HCT116 (cell line): ENCODE data around the gene KSR1. TPM values are rescaled to one million over a fixed set of nuclear protein-coding genes. Genes with fewer than 3 reads are reported as not detected.

Experiments used
- ATAC-seq: fragments of 200-7000 bp; cut with Tn5 transposase; 2 replicates; pipeline ENCODE4 v1.9.1; 2020; ENCODE audit warnings: mild to moderate bottlenecking, moderate library complexity
- BruUV-seq: library from RNA; stranded (reverse); fragments of 400-500 nt; replicated peaks from 2 replicates; lab custom pipeline; 2021; lab: Mats Ljungman, UMichigan
- CTCF ChIA-PET: fragments of 300-600 bp; sonication (Branson Sonifier 250); formaldehyde crosslinking; loops from one replicate; lab custom pipeline; 2021; ENCODE audit warnings: antibody characterized with exemption; lab: Charles Lee
- POLR2A ChIA-PET: fragments of 300-600, 350-600 bp; sonication (Branson Sonifier 250); formaldehyde crosslinking; loops from one replicate; lab custom pipeline; 2021; ENCODE audit warnings: antibody characterized with exemption; lab: Charles Lee
- RAD21 ChIA-PET, 2 experiments: fragments of 300-600 bp; sonication (Branson Sonifier 250); formaldehyde crosslinking; loops; one replicate each; lab custom pipeline; 2023; ENCODE audit warnings: low total read pairs in 2 of 2; ENCODE audit not compliant: uncharacterized antibody in 2 of 2, unreplicated experiment in 2 of 2, low non-redundant PET in 1 of 2; lab: Charles Lee
- DNase-seq: peaks from one replicate; pipeline ENCODE4 v3.0.0-alpha.2; 2010; ENCODE audit warnings: low read depth, low spot score
- H2AFZ ChIP-seq: fragments of 200-600 bp; shearing (Covaris generic), sonication (generic); 2 replicates; pipeline ENCODE4 v1.6.1; 2017; ENCODE audit warnings: low read depth, mixed run types, mixed read lengths, antibody characterized with exemption, low read length; ENCODE audit not compliant: poor library complexity, severe bottlenecking
- H3K27ac ChIP-seq: 2 replicates; pipeline ENCODE4 v1.5.1; 2012; ENCODE audit warnings: low read depth, low read length
- H3K27me3 ChIP-seq: fragments of 200-600 bp; sonication (generic); 2 replicates; pipeline ENCODE4 v1.6.1; 2016; ENCODE audit warnings: mixed run types, low read length, mixed read lengths; ENCODE audit not compliant: insufficient read depth
- H3K36me3 ChIP-seq, 2 experiments: fragments of 200-500 bp in 1 of 2; fragments of 200-600 bp in 1 of 2; sonication (Bioruptor generic) in 1 of 2; sonication (generic) in 1 of 2; 2 replicates each; pipeline versions ENCODE4 v1.5.1 to v1.6.1; 2014 to 2016; ENCODE audit warnings: low read length in 2 of 2, inconsistent platforms in 1 of 2, mixed read lengths in 1 of 2, mixed run types in 1 of 2; ENCODE audit not compliant: insufficient read depth in 2 of 2, control insufficient read depth in 1 of 2
- H3K4me1 ChIP-seq, 2 experiments: fragments of 200-600 bp in 1 of 2; sonication (generic) in 1 of 2; 2 replicates each; pipeline versions ENCODE4 v1.5.1 to v1.6.1; 2012 to 2017; ENCODE audit warnings: low read length in 2 of 2, inconsistent platforms in 1 of 2, mild to moderate bottlenecking in 1 of 2, mixed read lengths in 1 of 2, mixed run types in 1 of 2, moderate library complexity in 1 of 2; ENCODE audit not compliant: insufficient read depth in 2 of 2, control insufficient read depth in 1 of 2
- H3K4me2 ChIP-seq: fragments of 200-600 bp; sonication (generic); 2 replicates; pipeline ENCODE4 v1.6.1; 2017; ENCODE audit warnings: mixed run types, low read length, mixed read lengths
- H3K4me3 ChIP-seq, 2 experiments: fragments of 200-600 bp in 1 of 2; sonication (generic) in 1 of 2; replicated peaks in 1 of 2; 2 replicates each; pipeline ENCODE4 v1.5.1; 2011 to 2016; ENCODE audit warnings: low read length in 2 of 2, control low read depth in 1 of 2, low read depth in 1 of 2, mild to moderate bottlenecking in 1 of 2, mixed read lengths in 1 of 2, mixed run types in 1 of 2
- H3K79me2 ChIP-seq: fragments of 200-600 bp; sonication (generic); 2 replicates; pipeline ENCODE4 v1.6.1; 2017; ENCODE audit warnings: mild to moderate bottlenecking, mixed run types, low read length, moderate library complexity, mixed read lengths; ENCODE audit not compliant: insufficient read depth
- H3K9ac ChIP-seq: fragments of 200-600 bp; sonication (generic); 2 replicates; pipeline ENCODE4 v1.6.1; 2016; ENCODE audit warnings: low read length, mixed read lengths
- H3K9me2 ChIP-seq: fragments of 200-600 bp; sonication (generic), shearing (Covaris generic); 2 replicates; pipeline ENCODE4 v1.6.1; 2017; ENCODE audit warnings: mixed run types, mild to moderate bottlenecking, moderate library complexity; ENCODE audit not compliant: insufficient read depth
- H3K9me3 ChIP-seq, 2 experiments: fragments of 200-500 bp in 1 of 2; fragments of 200-600 bp in 1 of 2; sonication (Bioruptor generic) in 1 of 2; sonication (generic) in 1 of 2; 2 replicates each; pipeline ENCODE4 v1.6.1; 2014 to 2017; ENCODE audit warnings: low read length in 2 of 2, mixed read lengths in 2 of 2, inconsistent platforms in 1 of 2, low read depth in 1 of 2, mild to moderate bottlenecking in 1 of 2, mixed run types in 1 of 2, moderate library complexity in 1 of 2; ENCODE audit not compliant: control insufficient read depth in 1 of 2, insufficient read depth in 1 of 2
- H4K20me1 ChIP-seq: fragments of 200-600 bp; sonication (generic), shearing (Covaris generic); 2 replicates; pipeline ENCODE4 v1.6.1; 2017; ENCODE audit warnings: mixed run types, mild to moderate bottlenecking, moderate library complexity; ENCODE audit not compliant: insufficient read depth
- EZH2 ChIP-seq: fragments of 200-600 bp; sonication (generic); IDR thresholded peaks from 2 replicates; pipeline ENCODE4 v1.6.1; 2017; ENCODE audit warnings: antibody characterized with exemption, mixed run types
- POLR2AphosphoS5 ChIP-seq: IDR thresholded peaks from 2 replicates; pipeline ENCODE4 v1.6.1; 2011; ENCODE audit warnings: mild to moderate bottlenecking, low read depth, low read length, moderate library complexity
- TCF7L2 ChIP-seq: IDR thresholded peaks from 2 replicates; pipeline ENCODE4 v1.7.0; 2011; ENCODE audit warnings: borderline replicate concordance, inconsistent platforms; ENCODE audit not compliant: insufficient read depth, insufficient read length; ENCODE audit errors: extremely low read depth
- YY1 ChIP-seq: IDR thresholded peaks from 2 replicates; pipeline ENCODE4 v1.6.1; 2011; ENCODE audit warnings: low read length, low read depth, moderate library complexity, mild to moderate bottlenecking; ENCODE audit not compliant: insufficient replicate concordance; ENCODE audit errors: extremely low read depth
- ZFX ChIP-seq: fragments of 450-650 bp; IDR thresholded peaks from 2 replicates; pipeline ENCODE4 v1.6.1; 2017
- ZNF274 ChIP-seq: fragments of 200-500 bp; sonication (Bioruptor generic); IDR thresholded peaks from 2 replicates; pipeline ENCODE4 v1.6.1; 2014; ENCODE audit warnings: mild to moderate bottlenecking, low read depth, low read length, inconsistent platforms
- intact Hi-C: fragments of 100-400 bp; cut with micrococcal nuclease; formaldehyde crosslinking; loops from 2 replicates; pipeline ENCODE4 v1.10.0; 2022
- total RNA-seq: library from RNA; stranded (reverse); gene quantifications from one replicate; pipeline ENCODE4 v1.2.1, GENCODE V29; 2021; ENCODE audit not compliant: unreplicated experiment
- TF ChIP-seq, protein P1 (sequence below): IDR thresholded peaks from 2 replicates; pipeline ENCODE4 v1.6.1; 2012; ENCODE audit warnings: low read depth

Gene KSR1
- total RNA-seq, 1 experiment from 2014 or later = 16.5 TPM

DNA sequence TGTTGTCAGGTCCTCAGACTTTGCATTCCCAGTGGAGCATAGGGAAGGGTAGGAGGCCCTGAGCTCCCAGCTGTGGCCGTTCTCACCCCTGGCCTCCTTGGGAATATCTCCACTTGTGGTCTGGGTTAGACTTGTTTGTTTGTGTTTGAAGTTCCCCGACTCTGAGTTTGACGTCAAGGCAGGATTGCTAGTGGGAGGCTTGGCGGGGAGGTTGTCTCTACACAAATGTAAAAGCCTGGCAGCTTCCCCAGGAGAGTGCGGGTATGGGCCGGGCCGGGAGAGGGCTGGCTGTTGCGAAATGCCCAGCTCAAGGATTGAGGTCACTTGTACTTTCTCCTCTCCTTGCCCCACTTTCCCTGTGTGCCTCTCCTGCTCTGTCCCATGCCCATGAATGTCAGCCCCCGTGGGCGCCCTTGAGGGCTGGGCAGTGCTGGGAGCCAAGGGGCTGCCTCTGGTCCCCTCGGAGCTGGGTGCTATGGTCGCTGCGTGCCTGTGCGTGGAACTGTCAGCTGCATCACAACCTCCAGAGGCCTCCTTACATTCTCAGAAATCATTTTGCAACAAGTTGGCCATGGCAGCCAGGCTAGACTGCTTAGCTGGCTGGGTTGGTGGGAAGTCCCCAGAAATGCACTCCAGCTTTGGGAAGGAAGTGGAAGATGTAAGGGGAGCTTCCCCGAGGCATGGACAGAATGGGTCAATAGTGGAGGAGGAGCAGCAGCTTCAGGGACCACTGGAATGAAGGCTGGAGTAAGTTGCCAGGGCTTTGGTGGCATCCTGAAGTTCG lies 84.3 kb downstream of the KSR1 start:
- no peak for ATAC-seq
- Histone ChIP-seq H3K9me3 (no peaks in the 10 kb centered on the region), H3K79me2 (no peaks in the 10 kb centered on the region), H3K4me2 (no peak overlapping the region), H3K27ac (no peak overlapping the region), H3K27me3 (no peaks in the 10 kb centered on the region), H3K4me1 (peaks cover 8 to 9% of the 10 kb centered on the region in 2 experiments; a peak in 3 of 4 replicates), H3K9me2 (no peaks in the 10 kb centered on the region), H3K9ac (no peak overlapping the region), H3K36me3 (no peaks in the 10 kb centered on the region)
- RAD21 ChIA-PET = no interaction called here
- intact Hi-C loops = no loop called here
- no peak for TF ChIP-seq ZNF274
- TF ChIP-seq, protein P1, sequence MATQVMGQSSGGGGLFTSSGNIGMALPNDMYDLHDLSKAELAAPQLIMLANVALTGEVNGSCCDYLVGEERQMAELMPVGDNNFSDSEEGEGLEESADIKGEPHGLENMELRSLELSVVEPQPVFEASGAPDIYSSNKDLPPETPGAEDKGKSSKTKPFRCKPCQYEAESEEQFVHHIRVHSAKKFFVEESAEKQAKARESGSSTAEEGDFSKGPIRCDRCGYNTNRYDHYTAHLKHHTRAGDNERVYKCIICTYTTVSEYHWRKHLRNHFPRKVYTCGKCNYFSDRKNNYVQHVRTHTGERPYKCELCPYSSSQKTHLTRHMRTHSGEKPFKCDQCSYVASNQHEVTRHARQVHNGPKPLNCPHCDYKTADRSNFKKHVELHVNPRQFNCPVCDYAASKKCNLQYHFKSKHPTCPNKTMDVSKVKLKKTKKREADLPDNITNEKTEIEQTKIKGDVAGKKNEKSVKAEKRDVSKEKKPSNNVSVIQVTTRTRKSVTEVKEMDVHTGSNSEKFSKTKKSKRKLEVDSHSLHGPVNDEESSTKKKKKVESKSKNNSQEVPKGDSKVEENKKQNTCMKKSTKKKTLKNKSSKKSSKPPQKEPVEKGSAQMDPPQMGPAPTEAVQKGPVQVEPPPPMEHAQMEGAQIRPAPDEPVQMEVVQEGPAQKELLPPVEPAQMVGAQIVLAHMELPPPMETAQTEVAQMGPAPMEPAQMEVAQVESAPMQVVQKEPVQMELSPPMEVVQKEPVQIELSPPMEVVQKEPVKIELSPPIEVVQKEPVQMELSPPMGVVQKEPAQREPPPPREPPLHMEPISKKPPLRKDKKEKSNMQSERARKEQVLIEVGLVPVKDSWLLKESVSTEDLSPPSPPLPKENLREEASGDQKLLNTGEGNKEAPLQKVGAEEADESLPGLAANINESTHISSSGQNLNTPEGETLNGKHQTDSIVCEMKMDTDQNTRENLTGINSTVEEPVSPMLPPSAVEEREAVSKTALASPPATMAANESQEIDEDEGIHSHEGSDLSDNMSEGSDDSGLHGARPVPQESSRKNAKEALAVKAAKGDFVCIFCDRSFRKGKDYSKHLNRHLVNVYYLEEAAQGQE = no peak
- no peak for TF ChIP-seq ZFX
- TF ChIP-seq TCF7L2 = no peak
- no peak for TF ChIP-seq EZH2
- no peak for TF ChIP-seq YY1
- TF ChIP-seq POLR2AphosphoS5 = no peak
- TF ChIP-seq, all 23 proteins: peak for 0
- Histone ChIP-seq H2AFZ (no peak overlapping the region), H4K20me1 (no peaks in the 10 kb centered on the region), H3K4me3 (no peak overlapping the region)
- CTCF ChIA-PET = no interaction called here
- DNase-seq = no peak
- POLR2A ChIA-PET = no interaction called here
- BruUV-seq = no TSS peak
